ENCODE measurements around the gene FAM171A2.
"Not testable (repeated sequence)": the region's sequence is repeated elsewhere in the genome, so short reads cannot be mapped to it uniquely, and the experiment has no call there.

Gene FAM171A2

GRCh38 chr17:44383861-44384260, 20.2 kb upstream of the FAM171A2 start:
- DNase-seq (ENCODE audit: low spot score), result no peak

- no peak for DNase-seq (ENCODE audit: low spot score)
Observed at GRCh38 chr17:44383363-44383762, 19.7 kb upstream of the FAM171A2 start.

GRCh38 chr17:44382917-44383316, 19.3 kb upstream of the FAM171A2 start:
- DNase-seq (ENCODE audit: low spot score), result no peak

GRCh38 chr17:44381810-44382305, 18.2 kb upstream of the FAM171A2 start:
- DNase-seq (ENCODE audit: low spot score), result no peak

DNA sequence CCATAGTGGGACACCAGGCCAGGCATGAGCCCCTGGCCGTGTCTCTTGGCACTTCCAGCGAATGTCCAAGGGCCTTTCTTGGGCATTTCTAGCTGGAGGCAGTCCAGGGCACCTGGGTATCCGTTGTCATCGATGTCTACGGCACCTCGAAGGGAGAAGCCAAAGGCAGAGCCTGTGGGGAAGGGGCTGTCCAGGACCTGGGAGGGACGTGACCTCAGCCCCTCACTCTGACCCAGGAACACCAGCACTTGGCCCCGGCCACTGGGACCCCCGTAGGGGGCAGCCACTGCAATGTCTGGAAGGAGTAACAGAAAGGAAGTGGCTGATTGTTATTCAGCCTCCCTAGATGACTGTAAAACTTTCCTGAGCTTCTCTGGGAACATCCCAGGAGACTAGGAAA, 17.1 kb upstream of the FAM171A2 start:
- DNase-seq (ENCODE audit: low spot score), result no peak

GRCh38 chr17:44379887-44380286, 16.2 kb upstream of the FAM171A2 start:
- no peak for DNase-seq (ENCODE audit: low spot score)

- no peak for DNase-seq (ENCODE audit: low spot score)
Observed at GRCh38 chr17:44378171-44378705, 14.6 kb upstream of the FAM171A2 start.

DNA sequence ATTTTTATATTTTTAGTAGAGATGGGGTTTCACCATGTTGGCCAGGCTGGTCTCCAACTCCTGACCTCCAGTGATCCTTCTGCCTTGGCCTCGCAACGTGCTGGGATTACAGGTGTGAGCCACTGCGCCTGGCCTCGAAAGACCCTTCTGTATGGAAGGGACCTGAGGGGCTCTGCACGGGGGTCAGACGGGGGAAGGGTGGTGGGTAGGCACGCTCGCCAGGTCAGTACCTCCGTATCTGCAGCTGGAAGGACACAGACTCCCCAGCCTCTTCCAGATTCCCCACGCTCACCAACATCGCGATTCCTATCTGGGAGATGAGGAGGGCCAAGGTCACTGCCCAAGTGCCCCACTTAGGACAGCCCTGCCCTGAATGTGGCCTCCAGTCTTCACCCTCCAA, 13.1 kb upstream of the FAM171A2 start:
- DNase-seq (ENCODE audit: low spot score), result no peak

- DNase-seq (ENCODE audit: low spot score), result peak; percentile 80
Observed at GRCh38 chr17:44376124-44376523, 12.5 kb upstream of the FAM171A2 start.

- no peak for DNase-seq (ENCODE audit: low spot score)
Observed at GRCh38 chr17:44375196-44376017, 11.8 kb upstream of the FAM171A2 start.

DNA sequence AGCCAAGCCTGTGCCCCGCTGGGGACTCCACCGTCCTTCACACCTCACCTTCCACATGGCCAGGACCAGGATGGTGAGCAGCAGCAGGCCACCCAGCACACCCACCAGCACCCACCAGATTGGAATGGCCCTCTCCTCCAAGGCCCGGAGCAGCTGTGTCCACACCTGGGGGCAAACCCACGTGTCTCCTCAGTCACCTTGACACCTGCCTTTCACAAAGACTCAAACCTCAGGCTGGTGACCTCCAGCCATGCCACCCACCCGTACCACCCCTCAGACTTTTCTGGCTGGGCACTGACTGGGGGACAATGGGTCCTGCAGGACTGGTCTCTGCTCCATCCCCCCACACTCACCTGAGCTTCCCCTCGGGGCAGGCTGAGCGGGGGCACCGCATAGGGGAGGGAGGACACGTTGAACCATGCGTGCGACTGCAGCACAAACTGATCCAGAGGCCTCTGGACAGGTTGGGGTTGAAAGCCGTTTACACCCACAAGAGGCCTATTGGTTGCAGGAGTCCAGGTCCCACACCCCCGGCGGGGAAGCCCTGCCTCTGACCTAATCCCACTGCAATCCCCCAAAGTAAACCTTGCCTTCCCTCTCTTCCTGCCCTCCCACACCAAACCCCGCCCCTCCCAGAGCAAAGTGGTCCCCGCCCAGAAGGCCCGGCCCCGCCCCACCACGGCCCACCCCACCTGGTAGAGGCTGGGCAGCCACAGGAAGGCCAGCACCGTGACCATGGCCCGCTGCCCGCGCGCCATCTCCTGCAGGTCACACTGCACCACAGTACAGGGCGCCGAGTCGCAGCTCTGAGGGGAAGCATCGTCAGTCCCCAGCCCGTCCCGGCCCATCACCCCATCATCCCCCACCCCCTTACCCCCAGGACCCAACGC, 10.9 kb upstream of the FAM171A2 start:
- DNase-seq (ENCODE audit: low spot score), result no peak

DNA sequence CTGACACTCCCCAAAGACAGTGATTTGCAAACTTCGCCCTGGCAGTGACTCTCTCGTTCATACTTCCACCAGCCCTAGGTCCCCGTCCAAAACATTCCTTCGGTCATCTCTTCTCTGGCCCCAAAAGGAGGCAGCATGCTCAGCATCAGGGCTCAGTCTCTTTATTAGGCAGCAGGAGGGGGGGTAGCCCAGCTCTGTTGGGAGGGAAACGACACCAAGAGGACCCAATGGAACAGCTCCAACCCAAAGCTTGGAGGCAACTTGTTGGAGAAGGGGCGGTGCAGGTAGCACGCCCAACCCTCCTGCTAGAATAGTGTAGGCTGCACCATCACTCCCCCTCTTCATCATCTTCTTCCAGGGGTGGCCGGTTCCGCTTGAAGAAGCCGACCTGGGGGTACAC, 8.4 kb upstream of the FAM171A2 start:
- DNase-seq (ENCODE audit: low spot score), result no peak

- DNase-seq (ENCODE audit: low spot score), result not testable (repeated sequence)
Observed at GRCh38 chr17:44369414-44370023, 5.9 kb upstream of the FAM171A2 start.

DNA sequence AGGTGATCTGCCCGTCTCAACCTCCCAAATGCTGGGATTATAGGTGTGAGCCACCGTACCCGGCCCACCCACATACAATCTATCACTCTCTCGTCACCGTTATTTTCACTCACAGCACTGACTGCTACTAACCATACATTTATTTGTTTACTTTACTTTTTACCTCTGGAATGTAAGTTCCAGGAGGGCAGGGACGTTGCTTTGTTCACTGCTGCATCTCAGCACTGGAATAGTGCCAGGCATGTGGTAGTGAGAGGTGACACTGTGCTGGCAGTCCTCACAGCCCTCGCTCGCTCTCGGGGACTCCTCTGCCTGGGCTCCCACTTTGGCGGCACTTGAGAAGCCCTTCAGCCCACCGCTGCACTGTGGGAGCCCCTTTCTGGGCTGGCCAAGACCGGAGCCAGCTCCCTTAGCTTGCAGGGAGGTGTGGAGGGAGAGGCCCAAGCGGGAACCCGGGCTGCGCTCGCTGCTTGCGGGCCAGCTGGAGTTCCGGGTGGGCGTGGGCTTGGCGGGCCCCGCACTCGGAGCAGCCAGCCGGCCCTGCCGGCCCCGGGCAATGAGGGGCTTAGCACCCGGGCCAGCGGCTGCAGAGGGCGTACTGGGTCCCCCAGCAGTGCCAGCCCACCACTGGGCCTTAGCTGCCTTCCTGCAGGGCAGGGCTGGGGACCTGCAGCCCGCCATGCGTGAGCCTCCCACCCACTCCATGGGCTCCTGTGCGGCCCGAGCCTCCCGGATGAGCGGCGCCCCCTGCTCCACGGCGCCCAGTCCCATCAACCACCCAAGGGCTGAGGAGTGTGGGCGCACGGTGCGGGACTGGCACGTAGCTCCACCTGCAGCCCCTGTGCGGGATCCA, 5.0 kb upstream of the FAM171A2 start:
- not testable (repeated sequence) for DNase-seq (ENCODE audit: low spot score)

DNA sequence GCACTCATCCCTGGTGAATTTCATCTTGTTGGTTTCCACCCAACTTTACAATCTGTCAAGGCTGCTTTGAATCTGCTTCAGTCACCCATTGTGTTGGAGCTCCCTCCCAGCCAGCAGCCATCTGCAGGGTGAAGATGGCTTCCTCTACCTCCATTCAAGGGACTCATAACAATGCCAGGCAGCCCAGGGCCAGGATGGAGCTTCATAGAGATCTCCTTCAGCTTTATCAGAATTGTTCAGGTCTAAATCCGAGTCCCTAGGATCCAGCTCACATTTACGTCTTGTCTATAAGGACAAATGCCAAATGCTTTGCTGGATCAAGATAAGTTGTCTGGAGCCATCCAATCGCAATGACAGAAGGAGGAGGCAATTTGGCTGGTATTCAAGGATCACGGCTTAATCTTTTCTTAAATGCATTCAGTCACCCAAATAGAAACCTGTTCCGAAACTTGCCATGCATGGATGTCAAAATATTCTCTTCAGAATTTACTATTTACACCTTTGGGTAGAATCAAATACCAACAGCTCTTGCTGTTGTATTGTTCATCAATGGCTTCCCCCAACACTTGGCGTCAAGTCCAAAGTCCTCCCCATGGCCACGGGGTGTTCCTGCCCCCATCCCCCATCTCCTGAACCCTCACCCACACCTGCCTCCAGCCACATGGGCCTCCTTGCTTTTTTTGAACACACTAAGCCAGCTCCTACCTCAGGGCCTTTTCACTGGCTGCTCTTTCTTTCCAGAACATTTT, 3.8 kb upstream of the FAM171A2 start:
- DNase-seq (ENCODE audit: low spot score), result no peak

- DNase-seq (ENCODE audit: low spot score), result not testable (repeated sequence)
Observed at GRCh38 chr17:44365051-44365450, 1.4 kb upstream of the FAM171A2 start.

- peak; percentile 56 for DNase-seq (ENCODE audit: low spot score)
Observed at GRCh38 chr17:44362949-44363612, 572 bp downstream of the FAM171A2 start.

- DNase-seq (ENCODE audit: low spot score), result no peak
Observed at GRCh38 chr17:44362459-44362948, 1.1 kb downstream of the FAM171A2 start.
